Measurements from ENCODE around the gene PIGH.
"Not testable (repeated sequence)": the region's sequence is repeated elsewhere in the genome, so short reads cannot be mapped to it uniquely, and the experiment has no call there.

PIGH gene

GRCh38 chr14:67609642-67610310 is 9.7 kb upstream of the PIGH start:
- DNase-seq (ENCODE audit: low read depth in 2 of 2), result no peak

- DNase-seq (ENCODE audit: low read depth in 2 of 2), result no peak
These were observed 7.6 kb upstream of the PIGH start for GRCh38 chr14:67607646-67608045.

- no peak for DNase-seq (ENCODE audit: low read depth in 2 of 2)
These were observed 3.0 kb upstream of the PIGH start for GRCh38 chr14:67602995-67603545.

GRCh38 chr14:67602076-67602475 is 2.0 kb upstream of the PIGH start:
- DNase-seq (ENCODE audit: low read depth in 2 of 2), result no peak

- not testable (repeated sequence) for DNase-seq (ENCODE audit: low read depth in 2 of 2)
These were observed 500 bp upstream of the PIGH start for GRCh38 chr14:67600562-67600974.

GRCh38 chr14:67595392-67595791 is 4.7 kb downstream of the PIGH start:
- no peak for DNase-seq (ENCODE audit: low read depth in 2 of 2)

- DNase-seq (ENCODE audit: low read depth in 2 of 2), result not testable (repeated sequence)
These were observed 6.4 kb downstream of the PIGH start for GRCh38 chr14:67593650-67594049.

- no peak for DNase-seq (ENCODE audit: low read depth in 2 of 2)
These were observed 10.8 kb downstream of the PIGH start for GRCh38 chr14:67589204-67589770.

- DNase-seq (ENCODE audit: low read depth in 2 of 2), result no peak
These were observed 13.7 kb downstream of the PIGH start for GRCh38 chr14:67586369-67586768.

- DNase-seq (ENCODE audit: low read depth in 2 of 2), result no peak
These were observed 15.1 kb downstream of the PIGH start for GRCh38 chr14:67584978-67585377.

- no peak for DNase-seq (ENCODE audit: low read depth in 2 of 2)
These were observed 16.1 kb downstream of the PIGH start for GRCh38 chr14:67583711-67584644.

- DNase-seq (ENCODE audit: low read depth in 2 of 2), result no peak
These were observed 18.0 kb downstream of the PIGH start for GRCh38 chr14:67582061-67582460.

- no peak for DNase-seq (ENCODE audit: low read depth in 2 of 2)
These were observed 18.4 kb downstream of the PIGH start for GRCh38 chr14:67581643-67582042.

- DNase-seq (ENCODE audit: low read depth in 2 of 2), result no peak
These were observed 19.5 kb downstream of the PIGH start for GRCh38 chr14:67580336-67581171.

- no peak for DNase-seq (ENCODE audit: low read depth in 2 of 2)
These were observed 20.4 kb downstream of the PIGH start for GRCh38 chr14:67579636-67580035.

- no peak for DNase-seq (ENCODE audit: low read depth in 2 of 2)
These were observed 21.0 kb downstream of the PIGH start for GRCh38 chr14:67579040-67579439.

- DNase-seq (ENCODE audit: low read depth in 2 of 2), result no peak
These were observed 21.9 kb downstream of the PIGH start for GRCh38 chr14:67577909-67578749.

- no peak for DNase-seq (ENCODE audit: low read depth in 2 of 2)
These were observed 22.8 kb downstream of the PIGH start for GRCh38 chr14:67577181-67577808.

- no peak for DNase-seq (ENCODE audit: low read depth in 2 of 2)
These were observed 23.7 kb downstream of the PIGH start for GRCh38 chr14:67576216-67576955.

Measured in stimulated activated CD4-positive, alpha-beta T cell treated with anti-CD3 and anti-CD28 coated beads, Interleukin-12 subunit alpha, Interleukin-12 subunit beta, amount 100 ng/mL, for 24 hours (primary cell).